Amniotic stem cell (primary cell): ENCODE measurements around the gene RGS7.
"Not testable (repeated sequence)": the region's sequence is repeated elsewhere in the genome, so short reads cannot be mapped to it uniquely, and the experiment has no call there.

Experiments
- DNase-seq: peaks from one replicate; lab custom pipeline; 2025; lab: John Stamatoyannopoulos, UW

Gene RGS7

DNA sequence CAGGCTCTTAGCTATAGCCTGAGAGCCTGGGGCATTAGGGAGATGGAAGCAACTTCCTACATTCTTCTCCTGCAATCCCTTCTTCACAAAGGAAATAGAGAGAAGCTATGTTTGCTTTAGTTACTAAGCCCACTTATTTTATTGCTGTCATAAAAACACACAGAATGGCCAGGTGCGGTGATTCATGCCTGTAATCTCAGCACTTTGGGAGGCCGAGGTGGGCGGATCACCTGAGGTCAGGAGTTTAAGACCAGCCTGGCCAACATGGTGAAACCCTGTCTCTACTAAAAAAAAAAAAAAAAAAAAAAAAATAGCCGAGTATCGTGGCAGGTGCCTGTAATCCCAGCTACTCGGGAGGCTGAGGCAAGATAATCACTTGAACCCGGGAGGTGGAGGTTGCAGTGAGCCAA lies 573.3 kb downstream of the RGS7 start:
- DNase-seq = not testable (repeated sequence)

GRCh38 chr1:240776237-240776636 lies 580.8 kb downstream of the RGS7 start:
- DNase-seq = no peak

DNA sequence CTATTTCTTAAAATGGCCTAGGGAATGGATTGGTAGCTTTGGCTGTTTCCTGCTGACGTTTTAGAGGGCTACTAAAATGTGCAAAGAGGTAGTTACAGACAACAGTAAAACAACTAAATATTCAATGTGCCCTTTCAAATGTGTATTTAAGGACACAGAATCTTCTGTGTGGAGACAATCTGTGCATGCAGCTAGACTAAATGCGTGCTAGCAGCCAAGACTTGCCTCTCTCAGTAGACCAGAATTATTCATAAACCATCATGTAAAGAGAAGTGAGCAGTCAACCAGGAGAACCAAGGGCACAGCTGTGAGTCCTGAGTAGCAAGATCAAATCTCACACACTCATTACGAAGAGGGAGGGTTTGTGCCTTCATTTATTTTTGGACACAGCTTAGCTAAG lies 584.9 kb downstream of the RGS7 start:
- no peak for DNase-seq

- no peak for DNase-seq
Observed at GRCh38 chr1:240771450-240771849, 585.6 kb downstream of the RGS7 start.

GRCh38 chr1:240768979-240769378 lies 588.0 kb downstream of the RGS7 start:
- no peak for DNase-seq

- no peak for DNase-seq
Observed at GRCh38 chr1:240766831-240767230, 590.2 kb downstream of the RGS7 start.

GRCh38 chr1:240765732-240766363 lies 591.2 kb downstream of the RGS7 start:
- peak; percentile 42 for DNase-seq

DNA sequence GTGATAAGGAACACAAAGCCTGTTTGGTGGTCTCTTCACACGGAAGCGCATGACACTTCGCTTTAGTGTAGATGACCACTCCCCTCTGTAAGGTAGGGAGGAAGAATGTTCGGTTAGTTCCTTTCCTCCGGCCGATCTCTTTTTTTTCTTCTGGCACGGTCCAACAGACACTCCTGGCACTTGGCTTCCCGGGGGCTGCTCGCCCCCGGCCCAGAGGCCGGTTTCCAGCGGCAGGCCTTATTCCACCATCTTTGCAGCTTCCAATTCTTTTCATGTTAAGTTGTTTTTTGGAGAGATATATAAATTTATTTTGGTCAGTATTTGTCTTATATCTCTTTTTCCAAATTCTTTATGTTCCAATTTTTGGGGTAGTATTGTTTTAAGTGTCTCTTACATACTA lies 593.2 kb downstream of the RGS7 start:
- DNase-seq = no peak

DNA sequence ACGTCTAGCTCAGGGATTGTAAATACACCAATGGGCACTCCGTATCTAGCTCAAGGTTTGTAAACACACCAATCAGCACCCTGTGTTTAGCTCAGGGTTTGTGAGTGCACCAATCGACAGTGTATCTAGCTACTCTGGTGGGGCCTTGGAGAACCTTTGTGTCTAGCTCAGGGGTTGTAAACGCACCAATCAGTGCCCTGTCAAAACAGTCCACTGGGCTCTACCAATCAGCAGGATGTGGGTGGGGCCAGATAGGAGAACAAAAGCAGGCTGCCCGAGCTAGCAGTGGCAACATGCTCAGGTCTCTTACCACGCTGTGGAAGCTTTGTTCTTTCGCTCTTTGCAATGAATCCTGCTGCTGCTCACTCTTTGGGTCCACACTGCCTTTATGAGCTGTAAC lies 593.9 kb downstream of the RGS7 start:
- not testable (repeated sequence) for DNase-seq

- not testable (repeated sequence) for DNase-seq
Observed at GRCh38 chr1:240762471-240762987, 594.5 kb downstream of the RGS7 start.

- DNase-seq = not testable (repeated sequence)
Observed at GRCh38 chr1:240758777-240759176, 598.2 kb downstream of the RGS7 start.

DNA sequence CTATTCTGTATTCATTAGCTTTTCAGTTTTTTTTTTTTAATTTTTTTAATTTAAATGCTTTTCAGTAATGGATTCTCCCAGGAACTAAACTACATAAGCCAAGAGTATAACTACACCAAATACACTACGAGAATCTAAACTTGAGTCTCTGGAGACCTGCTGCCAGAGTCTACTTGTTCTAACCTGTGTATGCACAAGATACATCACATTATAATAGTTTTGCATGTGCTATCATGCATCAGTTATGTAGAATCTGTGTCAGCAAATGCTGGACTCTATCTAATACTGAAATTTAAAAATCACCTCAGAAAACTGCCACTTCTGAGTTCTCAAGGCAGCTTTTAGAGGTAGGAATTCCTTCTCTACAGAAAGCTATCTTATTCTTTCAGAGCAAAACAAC lies 598.7 kb downstream of the RGS7 start:
- no peak for DNase-seq

- DNase-seq = no peak
Observed at GRCh38 chr1:240747907-240748306, 609.1 kb downstream of the RGS7 start.

- no peak for DNase-seq
Observed at GRCh38 chr1:240743705-240744104, 613.3 kb downstream of the RGS7 start.

- DNase-seq = no peak
Observed at GRCh38 chr1:240739754-240740153, 617.3 kb downstream of the RGS7 start.

DNA sequence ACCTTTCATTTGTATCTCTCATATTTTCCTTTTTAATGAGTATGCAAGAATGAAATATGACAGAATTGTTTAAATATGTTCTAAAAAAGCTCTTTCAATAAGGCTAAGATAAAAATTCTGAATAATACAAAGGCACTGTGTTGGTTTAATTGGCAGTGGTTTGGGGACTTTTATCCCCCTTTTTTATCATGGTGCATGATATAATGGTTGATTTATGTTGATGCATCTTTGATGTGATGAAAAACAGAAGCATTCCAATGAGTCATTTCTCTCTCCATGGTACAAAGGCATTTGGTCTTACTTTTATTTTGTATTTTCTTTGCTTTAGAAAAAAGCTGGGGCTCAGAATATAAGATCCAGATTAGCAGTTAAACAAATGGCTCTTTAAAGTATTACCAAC lies 617.9 kb downstream of the RGS7 start:
- DNase-seq = peak; percentile 7

- no peak for DNase-seq
Observed at GRCh38 chr1:240737766-240738265, 619.2 kb downstream of the RGS7 start.

GRCh38 chr1:240737298-240737697 lies 619.7 kb downstream of the RGS7 start:
- no peak for DNase-seq

DNA sequence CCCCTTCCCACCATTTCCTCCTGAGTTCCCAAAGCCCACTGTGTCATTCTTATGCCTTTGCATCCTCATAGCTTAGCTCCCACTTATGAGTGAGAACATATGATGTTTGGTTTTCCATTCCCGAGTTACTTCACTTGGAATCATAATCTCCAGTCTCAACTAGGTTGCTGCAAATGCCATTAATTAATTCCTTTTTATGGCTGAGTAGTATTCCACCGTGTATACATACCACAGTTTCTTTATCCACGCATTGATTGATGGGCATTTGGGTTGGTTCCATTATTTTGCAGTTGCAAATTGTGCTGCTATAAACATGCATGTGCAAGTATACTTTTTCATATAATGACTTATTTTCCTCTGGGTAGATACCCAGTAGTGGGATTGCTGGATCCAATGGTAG lies 622.3 kb downstream of the RGS7 start:
- not testable (repeated sequence) for DNase-seq

GRCh38 chr1:240734001-240734400 lies 623.0 kb downstream of the RGS7 start:
- DNase-seq = no peak

GRCh38 chr1:240732390-240732789 lies 624.6 kb downstream of the RGS7 start:
- DNase-seq = peak; percentile 46
